ENCODE data around the gene TRIM34. TPM values are rescaled to one million over a fixed set of nuclear protein-coding genes. Genes with fewer than 3 reads are reported as not detected.

The TRIM34 gene
- total and polyA plus RNA-seq, 2 of the 8 experiments (the other 6 are each of a cell fraction or from before 2014, with no cell fraction given): 0.76 to 5.8 TPM

DNA sequence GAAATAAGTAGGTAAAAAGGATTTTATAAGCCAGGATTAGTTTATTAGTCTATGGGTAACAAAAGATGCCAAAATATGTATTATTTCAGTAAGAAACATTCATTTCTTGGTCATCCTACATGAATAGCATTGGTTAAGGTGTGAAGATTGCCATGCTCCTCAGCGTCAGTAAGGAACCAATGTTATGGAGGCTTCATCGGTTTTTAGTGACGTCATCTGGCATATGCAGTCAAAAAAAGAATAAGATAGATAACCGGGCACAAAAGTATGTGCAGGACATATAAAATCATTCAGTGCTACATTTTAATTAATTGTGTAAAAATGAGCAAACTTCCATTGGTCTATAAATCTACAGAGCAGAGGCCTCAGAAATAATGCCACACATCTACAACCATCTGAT, 30.7 kb downstream of the TRIM34 start:
- no peak overlapping the region for H4K5ac ChIP-seq (ENCODE audit: insufficient read length, low read depth, low read length)
- H2BK12ac ChIP-seq (ENCODE audit: low read depth, low read length): no peak overlapping the region
- H3K18ac ChIP-seq (ENCODE audit: extremely low read depth, low read length): no peak overlapping the region
- no peak overlapping the region for H3K4me3 ChIP-seq (ENCODE audit: extremely low read depth in 1 of 4, insufficient read depth in 2 of 4, low read depth in 3 of 4, low read length in 4 of 4)
- no peak overlapping the region for H2BK15ac ChIP-seq (ENCODE audit: low read length)
- no peaks in the 10 kb centered on the region for H3K4me1 ChIP-seq (replicated peaks in 1 of 4; ENCODE audit: control insufficient read depth in 3 of 4, insufficient read depth in 4 of 4, low read length in 3 of 4)
- ChIA-PET POLR2A (ENCODE audit: partially characterized antibody) (no interaction called here), CTCF (ENCODE audit: partially characterized antibody) (no interaction called here)
- TF ChIP-seq, protein P1, sequence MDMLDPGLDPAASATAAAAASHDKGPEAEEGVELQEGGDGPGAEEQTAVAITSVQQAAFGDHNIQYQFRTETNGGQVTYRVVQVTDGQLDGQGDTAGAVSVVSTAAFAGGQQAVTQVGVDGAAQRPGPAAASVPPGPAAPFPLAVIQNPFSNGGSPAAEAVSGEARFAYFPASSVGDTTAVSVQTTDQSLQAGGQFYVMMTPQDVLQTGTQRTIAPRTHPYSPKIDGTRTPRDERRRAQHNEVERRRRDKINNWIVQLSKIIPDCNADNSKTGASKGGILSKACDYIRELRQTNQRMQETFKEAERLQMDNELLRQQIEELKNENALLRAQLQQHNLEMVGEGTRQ (IDR thresholded peaks at IDR 0.05; ENCODE audit: low read length): no peak
- TF ChIP-seq SP4 (IDR thresholded peaks at IDR 0.05; ENCODE audit: low read length) (no peak), POLR2A (IDR thresholded peaks at IDR 0.05; ENCODE audit: control extremely low read depth in 1 of 2, low read depth in 2 of 2, low read length in 2 of 2) (no peak), ZNF274 (IDR thresholded peaks at IDR 0.05; ENCODE audit: borderline replicate concordance, extremely low read depth, low read length) (no peak)
- no peak overlapping the region for H4K8ac ChIP-seq (ENCODE audit: extremely low read depth, insufficient read depth, low read length)
- WGBS, 2 experiments (ENCODE audit: extremely low coverage in 1 of 2, insufficient coverage in 1 of 2, insufficient read length in 1 of 2, insufficient replicate concordance in 2 of 2, low coverage in 1 of 2, low lambda C conversion rate in 2 of 2, missing lambda C conversion rate in 1 of 2): 88% methylated on average over 4 of the region's 4 CpGs; no CpG with 5 or more reads in 1 of the 2 experiments
- no peak overlapping the region for H3K14ac ChIP-seq (ENCODE audit: insufficient read length)
- H3K4ac ChIP-seq (replicated peaks; ENCODE audit: insufficient read length, low read depth, low read length): no peak overlapping the region
- H2BK5ac ChIP-seq (ENCODE audit: low read depth, low read length): no peak overlapping the region
- no peaks in the 10 kb centered on the region; a peak in 2 of 4 replicates for H3K9me3 ChIP-seq (ENCODE audit: insufficient read depth in 2 of 2, low read depth in 1 of 2, low read length in 1 of 2)
- H4K20me1 ChIP-seq (replicated peaks in 1 of 2; ENCODE audit: control insufficient read depth in 1 of 2, insufficient read depth in 2 of 2, low read length in 2 of 2): no peaks in the 10 kb centered on the region
- no peak overlapping the region for H3K56ac ChIP-seq (replicated peaks; ENCODE audit: insufficient read length, low read depth, low read length)
- H3K27ac ChIP-seq (ENCODE audit: low read depth, low read length): no peak overlapping the region
- no peaks in the 10 kb centered on the region for H3K27me3 ChIP-seq (replicated peaks in 1 of 4; ENCODE audit: control insufficient read depth in 3 of 4, extremely low read depth in 1 of 4, insufficient read depth in 3 of 4, low read length in 3 of 4)
- no peak for DNase-seq (ENCODE audit: low read depth in 1 of 2, low spot score in 2 of 2)
- no peak overlapping the region for H3K9ac ChIP-seq (replicated peaks in 1 of 4; ENCODE audit: extremely low read depth in 1 of 4, low read depth in 3 of 4, low read length in 3 of 4)
- H3K23me2 ChIP-seq (ENCODE audit: low read depth, low read length): no peaks in the 10 kb centered on the region
- H2BK120ac ChIP-seq (replicated peaks; ENCODE audit: low read depth, low read length): no peak overlapping the region
- no peaks in the 10 kb centered on the region for H3K79me1 ChIP-seq (ENCODE audit: low read depth, low read length)
- no peak overlapping the region for H3K23ac ChIP-seq (ENCODE audit: insufficient read length)
- H3K36me3 ChIP-seq (ENCODE audit: control insufficient read depth in 2 of 4, insufficient read depth in 4 of 4, low read length in 3 of 4): no peaks in the 10 kb centered on the region
- FAIRE-seq: no peak
- no peak overlapping the region for H2BK20ac ChIP-seq (ENCODE audit: low read length)
- no peak overlapping the region for H2AFZ ChIP-seq (ENCODE audit: low read length)
- no peak overlapping the region for H2AK5ac ChIP-seq (ENCODE audit: low read depth, low read length)
- H4K91ac ChIP-seq (replicated peaks; ENCODE audit: insufficient read length, low read length): no peak overlapping the region
- no peaks in the 10 kb centered on the region for H3K79me2 ChIP-seq (ENCODE audit: control insufficient read depth in 1 of 2, insufficient read depth in 2 of 2, low read length in 2 of 2)
- H3K4me2 ChIP-seq (ENCODE audit: insufficient read depth in 1 of 2, low read depth in 2 of 2, low read length in 2 of 2): no peak overlapping the region
